Stimulated activated CD4-positive, alpha-beta T cell treated with anti-CD3 and anti-CD28 coated beads, Interleukin-15, amount 100 ng/mL, for 1 hour (primary cell): ENCODE measurements around the gene ZBTB16.

Source experiments
- DNase-seq, 2 donors: peaks; one replicate each; pipeline ENCODE4 v3.0.0-alpha.2; 2020; ENCODE audit warnings: low read depth in 1 of 2, low spot score in 1 of 2

The ZBTB16 gene

GRCh38 chr11:114164546-114164945 lies 105.0 kb downstream of the ZBTB16 start:
- no peak for DNase-seq

- DNase-seq: no peak
These were observed 106.1 kb downstream of the ZBTB16 start for GRCh38 chr11:114165326-114166230.

DNA sequence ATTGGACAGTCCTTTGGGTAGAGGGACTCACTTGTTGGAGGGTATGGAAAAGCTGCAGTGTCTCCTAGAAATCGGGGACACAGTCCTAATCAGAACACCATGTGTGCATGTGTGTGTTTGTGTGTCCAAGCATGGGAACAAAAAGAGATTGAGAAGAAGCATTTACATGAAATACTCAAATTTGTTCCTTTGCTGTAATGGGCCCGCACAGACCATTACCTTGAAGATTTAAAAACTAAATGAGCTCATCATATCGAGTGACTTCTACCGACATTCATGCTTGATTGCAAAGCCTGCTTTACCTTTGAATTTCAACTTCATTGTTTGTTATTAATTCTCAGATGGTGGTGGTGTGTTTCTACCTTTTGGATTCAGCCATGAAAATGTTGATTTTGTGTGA lies 106.9 kb downstream of the ZBTB16 start:
- DNase-seq: no peak

- DNase-seq: no peak
These were observed 107.4 kb downstream of the ZBTB16 start for GRCh38 chr11:114166897-114167323.

GRCh38 chr11:114167355-114167754 lies 107.8 kb downstream of the ZBTB16 start:
- DNase-seq: no peak

GRCh38 chr11:114167771-114168448 lies 108.4 kb downstream of the ZBTB16 start:
- no peak for DNase-seq

DNA sequence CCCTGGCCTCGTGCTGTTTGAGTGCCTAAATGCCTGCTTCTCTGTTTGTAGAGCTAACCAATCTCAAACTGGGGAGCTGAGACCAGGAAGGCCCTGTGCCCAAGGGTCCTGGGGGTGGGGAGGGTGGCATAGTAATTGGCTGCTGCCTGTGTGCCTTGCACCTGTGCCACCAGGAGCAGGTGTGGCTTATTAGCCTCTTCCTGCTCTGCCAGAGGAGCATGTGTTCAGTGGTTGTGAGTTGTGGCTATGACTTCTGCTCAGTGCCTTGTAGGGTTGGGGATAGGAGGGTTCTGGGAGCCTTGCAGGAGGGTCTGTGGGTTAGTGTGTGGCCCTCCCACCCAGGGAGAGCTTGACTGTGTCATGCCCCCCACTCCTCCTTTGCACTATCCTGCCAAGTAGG lies 109.2 kb downstream of the ZBTB16 start:
- DNase-seq: no peak

DNA sequence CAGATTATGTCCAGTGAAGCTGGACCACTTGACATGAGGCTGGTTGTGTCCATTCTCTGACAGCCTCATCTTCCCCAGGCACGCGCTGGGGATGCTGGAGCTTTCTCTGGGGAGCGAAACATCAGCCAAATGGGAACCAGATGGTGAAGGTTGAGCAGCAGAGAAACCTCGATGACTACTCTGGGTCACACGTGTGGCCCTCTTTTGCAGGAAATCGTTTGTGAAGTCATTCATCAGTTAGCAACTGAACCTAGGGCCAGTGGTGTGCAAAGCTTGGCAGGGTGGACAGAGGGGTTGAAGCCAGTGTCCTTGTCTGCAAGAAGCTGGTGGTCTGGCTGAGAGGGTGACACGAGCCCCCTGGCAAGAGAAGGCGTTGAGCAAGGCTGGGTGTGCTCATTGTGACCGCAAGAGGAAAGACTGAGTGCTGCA lies 109.8 kb downstream of the ZBTB16 start:
- DNase-seq: no peak

DNA sequence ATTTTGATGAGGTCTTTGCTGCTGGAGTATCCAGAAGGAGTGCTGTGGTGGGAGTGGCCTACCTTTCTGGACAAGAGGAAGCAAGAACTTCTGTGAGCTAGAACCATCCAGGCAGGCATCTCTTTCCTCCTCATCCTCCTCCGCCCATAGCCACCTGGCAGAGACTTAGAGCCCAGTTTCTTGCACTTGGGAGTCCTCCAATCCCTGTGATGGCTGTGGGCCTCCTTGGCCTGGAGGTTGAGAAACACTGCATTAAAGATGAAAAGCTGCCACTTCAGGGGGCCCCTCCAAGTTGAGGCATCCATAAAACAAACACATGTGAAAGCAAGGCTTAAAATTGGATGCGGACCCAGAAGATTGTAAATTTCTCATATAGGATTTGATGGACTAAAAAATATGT lies 110.3 kb downstream of the ZBTB16 start:
- no peak for DNase-seq

DNA sequence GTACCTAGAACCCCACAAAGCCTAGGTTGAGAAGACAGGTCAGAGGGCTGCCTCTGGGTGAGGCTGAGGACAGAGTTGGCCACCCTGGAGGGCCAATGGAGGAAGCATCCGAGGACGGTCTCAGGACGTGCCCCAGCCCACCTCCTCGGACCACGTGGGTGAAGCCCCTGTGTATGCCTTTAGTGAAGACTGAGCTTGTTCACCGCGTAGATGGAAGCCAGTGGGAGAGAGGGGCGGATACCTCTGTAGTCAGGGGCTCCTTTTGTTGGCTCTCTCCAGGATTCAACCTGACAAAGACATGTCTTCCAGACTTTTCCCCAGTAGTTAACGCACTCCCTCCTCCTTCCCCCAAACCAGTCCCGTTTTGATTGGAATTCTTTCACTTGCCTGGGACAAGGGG lies 110.7 kb downstream of the ZBTB16 start:
- no peak for DNase-seq

DNA sequence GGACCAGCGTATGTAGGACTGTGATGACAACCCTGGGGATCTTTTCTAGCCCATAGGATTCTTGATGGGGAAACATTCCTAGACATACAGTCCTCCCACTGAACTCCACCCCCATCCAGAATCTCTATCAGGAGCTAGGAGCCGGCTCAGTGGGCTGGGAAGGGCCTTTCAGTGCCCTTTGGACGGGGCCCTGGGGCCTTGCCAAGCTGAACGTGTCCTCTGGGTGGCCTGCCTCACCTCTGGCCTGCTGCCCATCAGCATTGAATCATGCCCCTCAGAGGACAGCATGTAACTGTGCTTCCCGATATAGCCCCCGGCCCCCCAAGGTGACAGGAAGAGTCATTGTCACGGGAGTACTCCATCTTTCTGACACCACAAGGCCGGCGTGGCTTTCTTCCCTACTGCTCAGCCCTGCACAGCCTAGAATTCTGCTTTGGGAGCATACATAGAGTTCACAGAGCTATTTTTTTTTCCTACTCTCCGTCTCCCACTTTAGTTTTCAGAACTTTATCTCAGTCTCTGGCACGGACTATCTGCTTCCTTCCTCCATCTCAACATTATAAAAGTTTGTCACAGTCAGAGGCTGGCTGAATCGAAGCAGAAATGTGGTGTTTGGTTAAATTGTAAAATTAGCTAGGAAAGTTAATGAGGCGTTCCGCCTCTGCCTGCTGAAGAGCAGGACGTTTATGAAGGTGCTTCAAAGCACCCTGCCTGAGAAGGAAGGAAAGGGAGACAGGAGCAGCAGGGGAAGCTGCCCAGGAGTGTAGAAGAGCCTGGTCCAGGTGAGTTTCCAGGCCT lies 111.9 kb downstream of the ZBTB16 start:
- DNase-seq: no peak

DNA sequence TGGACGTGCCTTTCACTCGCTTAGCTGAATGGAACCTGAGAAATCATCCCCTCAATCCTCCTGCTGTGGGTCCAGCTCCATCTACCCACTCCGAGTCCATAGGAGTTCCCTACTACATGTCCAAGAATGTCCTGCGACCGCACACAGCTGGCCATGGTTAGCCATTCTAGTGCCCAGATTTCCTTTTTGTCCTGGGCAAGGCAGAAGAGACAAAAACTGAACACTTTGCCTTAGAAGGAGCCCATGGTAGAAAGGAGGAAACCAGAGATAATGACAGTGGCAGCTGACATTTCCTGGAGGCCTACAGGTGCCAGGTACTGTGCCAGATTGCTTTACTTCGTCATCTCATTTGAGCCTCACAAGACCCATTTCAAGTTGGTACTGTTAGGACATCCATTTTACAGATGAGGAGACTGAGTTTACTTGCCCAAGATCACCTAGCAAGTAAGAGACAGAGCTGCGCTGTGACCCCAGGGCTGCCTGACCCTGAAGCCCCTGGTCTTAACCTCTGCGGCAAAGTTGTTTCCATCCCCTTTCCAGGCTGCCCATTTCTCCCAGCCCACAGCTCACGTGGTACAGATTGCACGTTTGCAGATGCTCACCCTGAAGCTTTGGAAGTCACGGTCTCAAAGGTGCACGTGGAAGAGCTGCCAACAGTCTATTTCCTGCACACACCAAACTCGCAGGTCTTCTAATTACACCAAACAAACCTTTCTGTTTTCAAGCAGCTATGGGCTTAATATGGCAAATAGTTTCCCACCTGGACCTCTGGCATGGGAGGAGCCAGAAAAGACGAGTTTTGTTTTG lies 112.7 kb downstream of the ZBTB16 start:
- no peak for DNase-seq

DNA sequence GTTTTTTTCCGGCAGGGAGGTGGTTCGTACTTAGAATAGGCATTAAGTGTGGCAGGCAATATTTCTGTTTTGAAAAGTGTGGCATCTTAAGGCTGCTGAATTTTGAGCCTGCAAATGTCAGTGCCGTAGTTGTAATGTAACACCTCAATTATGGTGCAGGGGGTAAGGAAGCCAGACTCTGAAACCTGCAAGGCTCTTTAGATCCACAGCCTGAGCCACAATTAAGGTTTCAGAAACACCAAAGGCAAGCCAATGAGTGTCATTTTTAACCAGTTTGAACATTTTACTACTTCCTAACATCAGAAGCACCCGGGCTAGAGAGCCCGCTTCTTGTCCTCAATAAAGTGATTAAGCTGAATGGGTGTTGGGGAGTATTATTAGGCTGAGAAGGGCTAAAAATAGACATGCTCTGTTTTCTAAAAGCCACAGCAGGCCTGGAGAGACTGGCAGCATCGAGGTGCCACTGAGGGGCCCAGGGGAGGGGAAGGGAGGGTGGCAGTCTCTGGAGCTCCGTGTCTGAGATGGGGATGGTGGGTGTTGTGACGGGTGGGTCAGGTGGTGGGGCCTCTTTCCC lies 113.4 kb downstream of the ZBTB16 start:
- DNase-seq: no peak

GRCh38 chr11:114173843-114174242 lies 114.3 kb downstream of the ZBTB16 start:
- no peak for DNase-seq

GRCh38 chr11:114174712-114175495 lies 115.4 kb downstream of the ZBTB16 start:
- no peak for DNase-seq

DNA sequence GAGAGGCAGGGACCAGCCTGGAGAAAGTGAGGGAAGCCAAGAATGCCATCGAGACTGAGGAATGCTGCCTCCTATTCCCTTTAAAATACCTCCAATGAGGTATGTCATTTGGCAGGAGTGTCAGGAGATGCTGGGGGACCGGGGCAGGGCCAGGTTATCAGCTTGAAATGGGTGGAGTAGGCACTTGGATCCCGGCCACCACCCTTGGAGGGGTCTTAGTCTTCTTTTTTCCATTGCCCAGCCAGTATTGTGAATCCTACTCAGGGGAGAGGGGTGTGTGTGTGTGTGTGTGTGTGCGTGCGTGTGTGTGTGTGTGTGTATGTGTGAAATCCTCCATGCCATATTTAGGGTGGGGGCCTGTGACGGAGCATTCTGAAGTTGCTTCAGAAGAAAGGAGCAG lies 116.2 kb downstream of the ZBTB16 start:
- DNase-seq: no peak

DNA sequence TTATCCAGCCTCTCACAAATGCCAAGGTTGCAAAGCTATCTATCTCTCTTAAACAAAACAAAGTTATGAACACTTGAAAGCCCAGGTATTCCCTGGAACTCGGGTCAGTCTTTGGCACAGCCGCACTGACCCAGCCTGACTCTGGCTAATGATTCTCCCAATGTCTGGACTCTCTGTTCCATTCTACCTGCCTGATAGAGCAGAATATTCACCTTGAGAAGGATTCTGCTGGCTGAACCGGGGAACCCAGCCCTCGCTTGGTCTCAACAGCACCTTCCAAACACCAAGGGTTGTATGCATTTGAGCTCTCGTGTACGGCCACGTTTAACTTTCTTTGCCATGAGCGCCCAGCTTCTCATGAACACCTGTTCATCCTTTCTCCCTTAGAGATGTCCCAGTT lies 116.8 kb downstream of the ZBTB16 start:
- DNase-seq: no peak

DNA sequence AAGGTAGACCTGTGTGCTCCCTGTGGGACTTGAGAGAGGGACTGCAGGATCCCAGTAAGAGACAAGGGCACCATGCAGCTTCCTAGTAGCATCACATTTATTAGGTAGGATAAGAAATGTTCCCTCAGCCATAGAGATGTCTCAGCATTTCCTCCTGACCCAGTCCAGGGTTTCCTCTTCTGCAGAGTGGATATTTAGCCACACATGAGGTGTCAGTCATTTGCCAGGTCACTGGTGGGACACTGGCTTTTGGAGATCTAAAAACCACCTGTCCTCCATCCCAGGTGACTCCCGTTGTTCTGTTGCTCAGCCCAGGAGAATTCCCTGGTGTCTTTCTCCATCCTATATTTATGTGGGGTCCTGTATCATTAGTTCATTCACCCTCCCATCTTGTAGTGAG lies 119.1 kb downstream of the ZBTB16 start:
- DNase-seq: no peak

- no peak for DNase-seq
These were observed 119.9 kb downstream of the ZBTB16 start for GRCh38 chr11:114179234-114179941.
